Prostate gland (tissue), 2 donors: ENCODE measurements around the gene MYBPHL. TPM values are rescaled to one million over a fixed set of nuclear protein-coding genes. Genes with fewer than 3 reads are reported as not detected.
"Not testable (repeated sequence)": the region's sequence is repeated elsewhere in the genome, so short reads cannot be mapped to it uniquely, and the experiment has no call there.

Source experiments
- DNase-seq: peaks from one replicate; pipeline ENCODE4 v3.0.0-alpha.2; 2019; ENCODE audit warnings: low spot score
- H3K27ac ChIP-seq, 2 donors: fragments of 200-600 bp; sonication (generic); 2 replicates each; pipeline ENCODE4 v1.5.1; 2017 to 2019
- H3K27me3 ChIP-seq: fragments of 200-600 bp; sonication (generic); replicated peaks from 2 replicates; pipeline ENCODE4 v1.5.1; 2019; ENCODE audit not compliant: insufficient read depth
- H3K36me3 ChIP-seq, 2 donors: fragments of 200-600 bp; sonication (generic); 1 replicate in 1 of 2; 2 replicates in 1 of 2; pipeline versions ENCODE4 v1.5.1 to v1.8.1; 2017 to 2019
- H3K4me1 ChIP-seq: fragments of 200-600 bp; sonication (generic); replicated peaks from 2 replicates; pipeline ENCODE4 v1.5.1; 2019
- H3K4me3 ChIP-seq, 2 donors: fragments of 200-600 bp; sonication (generic); 2 replicates each; pipeline ENCODE4 v1.5.1; 2017 to 2019
- H3K9me3 ChIP-seq: fragments of 200-600 bp; sonication (generic); 2 replicates; pipeline ENCODE4 v1.5.1; 2017
- CTCF ChIP-seq, 4 experiments: fragments of 200-600 bp in 2 of 4; fragments of 450-650 bp in 2 of 4; sonication (generic) in 2 of 4; IDR thresholded peaks; 1 replicate in 3 of 4; 2 replicates in 1 of 4; pipeline ENCODE4 v1.5.1; 2016 to 2019; ENCODE audit warnings: antibody characterized with exemption in 4 of 4, mild to moderate bottlenecking in 2 of 4, moderate library complexity in 2 of 4
- POLR2A ChIP-seq: fragments of 450-650 bp; IDR thresholded peaks from one replicate; pipeline ENCODE4 v1.6.1; 2016; ENCODE audit warnings: antibody characterized with exemption, mild to moderate bottlenecking
- POLR2AphosphoS5 ChIP-seq: sonication (generic); formaldehyde crosslinking; IDR thresholded peaks from one replicate; pipeline ENCODE4 v1.6.1; 2017; ENCODE audit warnings: antibody characterized with exemption
- WGBS: methylation state at CpG from one replicate; pipeline ENCODE4 v1.1.5; 2018; 5-methylcytosine and 5-hydroxymethylcytosine counted together
- intact Hi-C: fragments of 100-400 bp; cut with DNase I; formaldehyde crosslinking; loops from one replicate; pipeline ENCODE4 v1.14.2; 2022
- total RNA-seq, 2 donors: library from RNA; depleted of rRNA; stranded (reverse); fragments of >200 nt; gene quantifications; one replicate each; pipeline ENCODE4 v1.1.0, GENCODE V29; 2016

MYBPHL gene
- total RNA-seq, 2 donors from 2014 or later = not detected

DNA sequence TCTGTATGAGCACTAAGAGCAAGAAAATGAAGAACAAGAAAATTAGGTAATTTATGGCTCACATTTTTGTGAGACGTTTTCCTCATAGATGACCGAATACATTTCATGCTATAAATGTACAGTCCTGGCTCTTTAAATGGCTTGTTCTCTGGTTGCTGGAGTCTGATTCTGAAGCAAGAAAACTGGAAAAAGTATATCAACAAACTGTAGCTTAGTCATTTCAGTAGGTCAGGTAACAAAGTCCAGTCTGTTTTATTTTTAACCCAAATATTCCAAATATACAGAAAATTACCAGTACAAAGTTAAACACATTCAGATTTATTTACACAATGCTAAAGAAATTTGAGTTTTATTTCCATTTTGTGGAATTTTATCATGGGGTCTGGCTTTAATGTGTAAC, 2.5 kb upstream of the MYBPHL start:
- Histone ChIP-seq H3K27me3 (no peaks in the 10 kb centered on the region), H3K9me3 (no peaks in the 10 kb centered on the region), H3K36me3 (no peaks in the 10 kb centered on the region), H3K4me1 (no peaks in the 10 kb centered on the region), H3K27ac (no peak overlapping the region), H3K4me3 (no peak overlapping the region)
- intact Hi-C loops = no loop called here
- 48% methylated on average over 2 of the region's 2 CpGs for WGBS
- DNase-seq = no peak
- TF ChIP-seq POLR2AphosphoS5 = no peak

DNA sequence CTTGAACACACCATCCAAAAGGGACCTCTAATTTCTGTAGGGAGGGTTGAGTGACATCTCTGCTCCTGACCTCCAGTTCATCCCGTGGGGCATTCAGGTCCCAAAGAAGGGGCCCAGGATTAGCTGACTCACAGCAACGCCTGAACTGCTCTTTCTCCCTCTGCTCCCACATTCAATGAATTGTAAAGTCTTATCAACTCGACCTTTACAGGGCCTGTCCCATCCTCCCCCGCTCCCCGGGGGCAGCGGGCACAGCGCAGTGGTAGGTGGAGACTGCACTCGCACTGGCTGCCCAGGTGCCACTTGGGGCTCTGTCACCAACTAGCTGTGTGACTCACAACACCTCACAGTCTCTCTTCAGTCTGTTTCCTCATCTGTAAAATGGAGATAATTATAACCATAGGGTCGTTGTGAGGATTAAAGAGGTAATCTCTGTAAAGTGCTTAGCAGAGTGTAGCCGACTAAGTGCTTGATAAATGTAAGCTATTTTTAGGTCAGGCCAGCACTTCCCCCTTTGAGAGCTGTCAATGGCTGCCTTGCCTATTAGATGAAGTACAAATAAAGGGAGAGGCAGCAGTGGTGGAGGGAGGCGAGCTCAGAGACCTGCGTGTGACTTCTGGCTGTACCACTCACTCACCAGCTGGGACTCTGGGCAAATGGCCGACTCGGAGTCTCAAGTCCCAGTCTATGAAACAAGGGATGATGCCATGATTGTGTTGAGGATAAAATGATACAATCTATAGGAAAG, 637 bp upstream of the MYBPHL start:
- Histone ChIP-seq H3K27me3 (no peaks in the 10 kb centered on the region), H3K4me3 (no peak overlapping the region), H3K36me3 (no peaks in the 10 kb centered on the region), H3K27ac (no peak overlapping the region), H3K9me3 (no peaks in the 10 kb centered on the region), H3K4me1 (no peaks in the 10 kb centered on the region)
- no peak for TF ChIP-seq CTCF (IDR thresholded peaks at IDR 0.05)
- TF ChIP-seq POLR2AphosphoS5 = no peak
- no peak for TF ChIP-seq POLR2A
- 71% methylated on average over 14 of the region's 14 CpGs for WGBS
- intact Hi-C loops = no loop called here
- no peak for DNase-seq

DNA sequence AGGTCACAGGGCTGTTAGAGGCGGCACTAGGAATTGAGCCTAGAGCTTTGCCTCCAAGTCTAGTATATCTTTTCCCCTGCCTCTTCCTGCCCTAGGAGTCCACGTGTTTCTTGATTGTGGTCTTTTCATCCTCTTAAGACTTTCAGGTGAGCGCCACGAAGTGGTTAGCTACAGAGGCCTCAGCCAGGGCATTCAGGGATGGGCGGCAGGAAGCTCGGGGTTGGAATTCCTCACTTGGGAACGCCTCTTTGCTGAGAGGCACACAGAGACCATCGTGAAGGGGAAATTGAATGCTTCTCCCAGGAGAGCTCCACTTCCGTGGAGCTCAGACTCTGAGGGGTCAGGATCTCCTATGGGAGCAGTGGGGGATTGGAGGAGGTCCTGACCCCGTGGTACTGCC, 820 bp downstream of the MYBPHL start:
- DNase-seq, H3K27me3 ChIP-seq, H3K4me3 ChIP-seq, H3K36me3 ChIP-seq, H3K4me1 ChIP-seq, intact Hi-C loops, H3K9me3 ChIP-seq: not testable (repeated sequence)
- peak overlapping the region; percentile 27 to 39 for H3K27ac ChIP-seq
- WGBS = 44% methylated on average over 10 of the region's 10 CpGs

- H3K27me3 ChIP-seq = no peaks in the 10 kb centered on the region
- intact Hi-C loops = no loop called here
- no peak for TF ChIP-seq POLR2A
- peak; percentile 28 for TF ChIP-seq POLR2AphosphoS5
- WGBS = 54% methylated on average over 8 of the region's 8 CpGs
- peak overlapping the region; percentile 42 to 55 for H3K27ac ChIP-seq
- H3K4me1 ChIP-seq = no peaks in the 10 kb centered on the region
- H3K4me3 ChIP-seq = no peak overlapping the region
- no peaks in the 10 kb centered on the region for H3K9me3 ChIP-seq
- no peak for DNase-seq
- no peaks in the 10 kb centered on the region for H3K36me3 ChIP-seq
These were observed 2.4 kb downstream of the MYBPHL start for GRCh38 chr1:109304226-109304920.

DNA sequence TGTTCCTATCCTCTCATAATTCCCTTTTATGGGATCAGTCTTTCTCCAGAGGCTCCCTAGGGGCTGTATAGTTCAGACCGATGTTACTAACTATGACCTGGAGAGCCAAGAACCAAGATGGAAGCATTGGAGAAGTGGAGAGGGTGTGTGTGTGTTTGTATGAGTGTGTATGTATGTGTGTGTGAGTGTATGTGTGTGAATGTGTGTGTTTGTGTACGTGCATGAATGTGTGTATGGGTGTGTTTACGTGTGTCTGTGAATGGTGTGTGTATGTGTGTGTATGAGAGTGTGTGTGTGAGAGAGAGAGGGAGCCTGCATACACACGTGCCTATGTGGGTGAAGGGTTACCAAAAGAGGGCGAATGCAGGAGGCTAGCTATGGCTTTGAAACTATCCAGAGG, 4.9 kb downstream of the MYBPHL start:
- Histone ChIP-seq H3K4me1 (no peaks in the 10 kb centered on the region), H3K4me3 (no peak overlapping the region), H3K27me3 (no peaks in the 10 kb centered on the region), H3K36me3 (no peaks in the 10 kb centered on the region), H3K27ac (no peak overlapping the region), H3K9me3 (no peaks in the 10 kb centered on the region)
- intact Hi-C loops = no loop called here
- WGBS = 90% methylated on average over 5 of the region's 5 CpGs
- no peak for DNase-seq
- TF ChIP-seq POLR2AphosphoS5 (no peak), CTCF (IDR thresholded peaks at IDR 0.05) (no peak)

DNA sequence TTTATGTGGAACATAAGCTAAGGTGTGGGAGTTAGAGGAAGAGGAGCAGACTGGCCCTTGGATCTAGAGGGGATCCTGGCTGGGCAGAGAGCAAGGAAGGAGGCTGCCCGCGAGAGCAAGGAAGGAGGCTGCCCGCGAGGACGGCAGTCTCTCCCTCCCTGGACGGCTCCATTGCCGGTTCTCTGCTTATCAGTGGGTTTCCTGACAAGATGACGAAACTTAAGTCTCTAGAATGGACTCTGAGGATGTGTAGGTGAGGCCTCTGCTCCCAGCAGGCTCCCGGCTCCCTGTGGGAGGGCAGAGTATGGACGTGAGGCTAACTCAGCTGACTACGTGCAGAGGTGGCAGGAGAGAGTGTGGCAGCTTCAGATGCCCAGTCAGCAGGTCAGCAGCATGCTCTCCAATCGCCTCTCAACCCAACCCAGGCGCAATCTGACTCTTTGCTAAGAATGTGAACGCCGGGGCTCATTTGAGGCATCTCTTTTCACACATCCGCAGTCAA, 6.1 kb downstream of the MYBPHL start:
- TF ChIP-seq CTCF (IDR thresholded peaks at IDR 0.05) (no peak), POLR2AphosphoS5 (no peak), POLR2A (no peak)
- Histone ChIP-seq H3K27ac (no peak overlapping the region), H3K36me3 (no peaks in the 10 kb centered on the region), H3K4me1 (no peaks in the 10 kb centered on the region), H3K4me3 (no peak overlapping the region), H3K9me3 (no peaks in the 10 kb centered on the region), H3K27me3 (no peaks in the 10 kb centered on the region)
- intact Hi-C loops = no loop called here
- WGBS = 89% methylated on average over 16 of the region's 16 CpGs
- no peak for DNase-seq
